BE2C (cell line): ENCODE data around the gene DNAJB5.

Experiments
- DNase-seq: peaks from one replicate; pipeline ENCODE4 v3.0.0-alpha.2; 2020
- H3K27me3 ChIP-seq: fragments of 250-450 bp; sonication (Bioruptor Pico); 2 replicates; pipeline ENCODE4 v1.5.1; 2020; ENCODE audit warnings: mild to moderate bottlenecking
- H3K36me3 ChIP-seq: fragments of 250-450 bp; sonication (Bioruptor Pico); 2 replicates; pipeline ENCODE4 v1.5.1; 2020; ENCODE audit warnings: mild to moderate bottlenecking
- H3K4me1 ChIP-seq: fragments of 250-450 bp; sonication (Bioruptor Pico); 2 replicates; pipeline ENCODE4 v1.5.1; 2020
- H3K4me3 ChIP-seq: 2 replicates; pipeline ENCODE4 v1.5.1; 2011; ENCODE audit warnings: low read depth, low read length
- H3K9me3 ChIP-seq: fragments of 250-450 bp; sonication (Bioruptor Pico); 2 replicates; pipeline ENCODE4 v1.5.1; 2020
- CTCF ChIP-seq: IDR thresholded peaks from 2 replicates; pipeline ENCODE4 v1.5.1; 2012; ENCODE audit warnings: mild to moderate bottlenecking, low read depth, low read length

The DNAJB5 gene

GRCh38 chr9:34963552-34963951 is 26.0 kb upstream of the DNAJB5 start:
- Histone ChIP-seq H3K4me3 (no peak overlapping the region), H3K36me3 (no peaks in the 10 kb centered on the region), H3K27me3 (peaks cover 67% of the 10 kb centered on the region), H3K4me1 (no peaks in the 10 kb centered on the region), H3K9me3 (no peaks in the 10 kb centered on the region)
- TF ChIP-seq CTCF: no peak
- DNase-seq: no peak

- Histone ChIP-seq H3K36me3 (no peaks in the 10 kb centered on the region), H3K9me3 (no peaks in the 10 kb centered on the region), H3K4me1 (no peaks in the 10 kb centered on the region), H3K4me3 (no peak overlapping the region), H3K27me3 (peaks cover 58% of the 10 kb centered on the region)
- DNase-seq: no peak
- no peak for TF ChIP-seq CTCF
Observed at GRCh38 chr9:34964458-34964857, 25.1 kb upstream of the DNAJB5 start.

GRCh38 chr9:34971146-34971811 is 18.3 kb upstream of the DNAJB5 start:
- Histone ChIP-seq H3K4me3 (no peak overlapping the region), H3K36me3 (no peaks in the 10 kb centered on the region), H3K4me1 (no peaks in the 10 kb centered on the region), H3K27me3 (peaks cover 7% of the 10 kb centered on the region; the same call in 1 of the 2 replicates), H3K9me3 (no peaks in the 10 kb centered on the region)
- TF ChIP-seq CTCF: no peak
- DNase-seq: no peak

GRCh38 chr9:34974664-34975063 is 14.9 kb upstream of the DNAJB5 start:
- Histone ChIP-seq H3K4me3 (no peak overlapping the region), H3K4me1 (no peaks in the 10 kb centered on the region), H3K9me3 (no peaks in the 10 kb centered on the region), H3K36me3 (no peaks in the 10 kb centered on the region), H3K27me3 (no peaks in the 10 kb centered on the region)
- TF ChIP-seq CTCF: no peak
- DNase-seq: no peak

- DNase-seq: no peak
- Histone ChIP-seq H3K4me3 (no peak overlapping the region), H3K9me3 (no peaks in the 10 kb centered on the region), H3K36me3 (no peaks in the 10 kb centered on the region), H3K4me1 (no peaks in the 10 kb centered on the region), H3K27me3 (no peaks in the 10 kb centered on the region)
- TF ChIP-seq CTCF: no peak
Observed at GRCh38 chr9:34976441-34976840, 13.1 kb upstream of the DNAJB5 start.

GRCh38 chr9:34976992-34977391 is 12.6 kb upstream of the DNAJB5 start:
- TF ChIP-seq CTCF: no peak
- Histone ChIP-seq H3K9me3 (no peaks in the 10 kb centered on the region), H3K27me3 (no peaks in the 10 kb centered on the region), H3K36me3 (no peaks in the 10 kb centered on the region), H3K4me3 (no peak overlapping the region), H3K4me1 (no peaks in the 10 kb centered on the region)
- DNase-seq: no peak
